ENCODE measurements around the gene RFX7. TPM values are rescaled to one million over a fixed set of nuclear protein-coding genes. Genes with fewer than 3 reads are reported as not detected.
A peak's percentile ranks its signal among the peaks of the same experiment; 100 is the strongest.

The RFX7 gene
- total and polyA plus RNA-seq, 2 of the 4 experiments (the other 2 are of a cell fraction), result 4.1 to 10.6 TPM

GRCh38 chr15:56124391-56124790 lies 119.3 kb downstream of the RFX7 start:
- Histone ChIP-seq H2BK20ac (ENCODE audit: low read depth, low read length) (no peak overlapping the region), H4K91ac (ENCODE audit: insufficient read depth, low read depth, low read length) (no peak overlapping the region), H3K18ac (ENCODE audit: low read depth, low read length) (no peak overlapping the region), H3K56ac (ENCODE audit: extremely low read depth, insufficient read depth, low read length) (no peak overlapping the region), H2AK9ac (replicated peaks; ENCODE audit: low read depth, low read length, poor library complexity) (no peak overlapping the region), H3K79me1 (ENCODE audit: low read depth in 1 of 2, low read length in 2 of 2) (no peaks in the 10 kb centered on the region; a peak in 3 of 4 replicates), H2BK5ac (ENCODE audit: low read depth, low read length, poor library complexity, severe bottlenecking) (no peak overlapping the region), H3K27me3 (ENCODE audit: control insufficient read depth, insufficient read depth, low read length) (no peaks in the 10 kb centered on the region), H3K36me3 (ENCODE audit: control insufficient read depth, insufficient read depth, low read length) (peaks cover 14% of the 10 kb centered on the region), H2AK5ac (ENCODE audit: low read depth, low read length) (no peak overlapping the region), H3K4me3 (ENCODE audit: insufficient read depth, low read depth, low read length) (no peak overlapping the region), H3K9ac (ENCODE audit: low read depth, low read length) (no peak overlapping the region), H3K4ac (ENCODE audit: low read depth, low read length) (no peak overlapping the region), H3K4me1 (ENCODE audit: control insufficient read depth, insufficient read depth, low read length) (no peaks in the 10 kb centered on the region), H2BK120ac (ENCODE audit: low read depth, low read length) (no peak overlapping the region), H3K9me3 (ENCODE audit: control insufficient read depth, insufficient read depth, low read length) (peaks cover 7% of the 10 kb centered on the region), H2BK15ac (ENCODE audit: low read depth, low read length) (no peak overlapping the region), H3K4me2 (ENCODE audit: low read depth, low read length) (no peak overlapping the region), H4K5ac (ENCODE audit: low read depth, low read length) (no peak overlapping the region), H3K27ac (ENCODE audit: insufficient read depth, low read length) (no peak overlapping the region), H4K20me1 (ENCODE audit: insufficient read depth, low read length) (no peaks in the 10 kb centered on the region), H3K9me1 (ENCODE audit: insufficient read depth, low read length) (no peaks in the 10 kb centered on the region), H3K23ac (ENCODE audit: low read depth, low read length) (no peak overlapping the region), H3K14ac (replicated peaks; ENCODE audit: low read depth, low read length) (no peak overlapping the region), H4K8ac (ENCODE audit: low read depth in 2 of 2, low read length in 2 of 2) (no peak overlapping the region), H2AFZ (replicated peaks; ENCODE audit: low read length, poor library complexity) (no peak overlapping the region)
- intact Hi-C loops (cut with micrococcal nuclease) (no loop called here), dilution Hi-C loops (cut with HindIII; ENCODE audit: low sequenced_read_pairs, unreplicated experiment) (no loop called here), in situ Hi-C loops (cut with MboI; ENCODE audit: low sequenced_read_pairs) (no loop called here)
- ChIA-PET CTCF (interaction anchor here (0.6 kb wide), 1 partner anchor 129 kb away, joined by 5 read pairs; no protein-coding TSS in a partner anchor), POLR2A (ENCODE audit: unreplicated experiment) (no interaction called here)
- no TSS peak for BruUV-seq (replicated peaks)
- WGBS, 2 experiments (ENCODE audit: extremely low coverage in 2 of 2, insufficient read length in 1 of 2), result no CpG with 5 or more reads among the region's 4 CpGs
- DNase-seq, result peak; percentile 36
- ATAC-seq (ENCODE audit: low read depth), result no peak
- TF ChIP-seq MAFK (IDR thresholded peaks at IDR 0.05; ENCODE audit: low read depth, low read length) (no peak), FOS (IDR thresholded peaks at IDR 0.05; ENCODE audit: low read depth, low read length) (no peak), NFE2L2 (IDR thresholded peaks at IDR 0.05; ENCODE audit: low read depth, low read length) (no peak), POLR2A (IDR thresholded peaks at IDR 0.05; ENCODE audit: low read depth, low read length) (no peak), SMC3 (IDR thresholded peaks at IDR 0.05; ENCODE audit: low read depth, low read length) (no peak), CEBPB (IDR thresholded peaks at IDR 0.05; ENCODE audit: low read depth, low read length) (no peak), BHLHE40 (IDR thresholded peaks at IDR 0.05; ENCODE audit: low read depth, low read length) (no peak)
